Naive thymus-derived CD4-positive, alpha-beta T cell (primary cell): Measurements from ENCODE around the gene FAR2. TPM values are rescaled to one million over a fixed set of nuclear protein-coding genes. Genes with fewer than 3 reads are reported as not detected.
A peak's percentile ranks its signal among the peaks of the same experiment; 100 is the strongest.

Source experiments
- ATAC-seq: fragments of 150-1000 bp; cut with Tn5 transposase; 2 replicates; pipeline ENCODE4 v1.10.0; 2021; ENCODE audit warnings: mild to moderate bottlenecking, moderate library complexity
- CTCF ChIA-PET: fragments of 350-600 bp; sonication (Branson Sonifier 250); formaldehyde crosslinking; loops from one replicate; lab custom pipeline; 2021; ENCODE audit warnings: antibody characterized with exemption; lab: Charles Lee
- POLR2A ChIA-PET: fragments of 350-600 bp; sonication (Branson Sonifier 250); formaldehyde crosslinking; loops from one replicate; lab custom pipeline; 2021; ENCODE audit warnings: antibody characterized with exemption, inconsistent platforms; lab: Charles Lee
- DNase-seq, 9 donors: peaks; one replicate each; pipeline versions ENCODE4 v3.0.0 to v3.0.0-alpha.2; 2020 to 2022; ENCODE audit warnings: mixed read lengths in 1 of 9
- H3K27ac ChIP-seq: one replicate; pipeline ENCODE4 v1.7.0; 2013; ENCODE audit warnings: mild to moderate bottlenecking, low read depth, low read length, moderate library complexity
- H3K27me3 ChIP-seq, 2 donors: one replicate each; pipeline ENCODE4 v1.7.0; 2013; ENCODE audit warnings: low read length in 2 of 2, mild to moderate bottlenecking in 2 of 2, moderate library complexity in 2 of 2; ENCODE audit not compliant: control insufficient read depth in 2 of 2, insufficient read depth in 2 of 2
- H3K36me3 ChIP-seq, 3 experiments: 1 replicate in 2 of 3; 2 replicates in 1 of 3; pipeline ENCODE4 v1.7.0; 2013; ENCODE audit warnings: low read length in 3 of 3, mild to moderate bottlenecking in 3 of 3, moderate library complexity in 1 of 3; ENCODE audit not compliant: insufficient read depth in 3 of 3, control insufficient read depth in 2 of 3
- H3K4me1 ChIP-seq, 2 donors: one replicate each; pipeline ENCODE4 v1.7.0; 2013; ENCODE audit warnings: low read length in 2 of 2, mild to moderate bottlenecking in 2 of 2, moderate library complexity in 1 of 2; ENCODE audit not compliant: control insufficient read depth in 2 of 2, insufficient read depth in 2 of 2
- H3K4me3 ChIP-seq: 2 replicates; pipeline ENCODE4 v1.7.0; 2013; ENCODE audit warnings: mild to moderate bottlenecking, low read length
- H3K9me3 ChIP-seq, 3 experiments: 1 replicate in 2 of 3; 2 replicates in 1 of 3; pipeline ENCODE4 v1.7.0; 2013; ENCODE audit warnings: low read length in 3 of 3; ENCODE audit not compliant: control insufficient read depth in 2 of 3
- H3K27ac Mint-ChIP-seq, 9 donors: one replicate each; pipeline ENCODE4 v1.8.0; 2020 to 2022; ENCODE audit warnings: mixed read lengths in 9 of 9, mild to moderate bottlenecking in 8 of 9, moderate library complexity in 5 of 9, inconsistent platforms in 2 of 9
- H3K27me3 Mint-ChIP-seq, 5 donors: one replicate each; pipeline ENCODE4 v1.8.0; 2021 to 2022; ENCODE audit warnings: mixed read lengths in 5 of 5, mild to moderate bottlenecking in 1 of 5
- H3K36me3 Mint-ChIP-seq, 5 donors: one replicate each; pipeline ENCODE4 v1.8.0; 2020 to 2022; ENCODE audit warnings: mixed read lengths in 5 of 5, mild to moderate bottlenecking in 3 of 5, inconsistent platforms in 1 of 5
- H3K4me1 Mint-ChIP-seq, 7 donors: one replicate each; pipeline ENCODE4 v1.8.0; 2020 to 2022; ENCODE audit warnings: mixed read lengths in 7 of 7, mild to moderate bottlenecking in 3 of 7, inconsistent platforms in 1 of 7
- H3K4me3 Mint-ChIP-seq, 10 donors: one replicate each; pipeline ENCODE4 v1.8.0; 2020 to 2022; ENCODE audit warnings: mild to moderate bottlenecking in 10 of 10, mixed read lengths in 10 of 10, moderate library complexity in 6 of 10, inconsistent platforms in 2 of 10
- H3K9me3 Mint-ChIP-seq, 11 donors: one replicate each; pipeline ENCODE4 v1.8.0; 2020 to 2022; ENCODE audit warnings: mixed read lengths in 11 of 11, mild to moderate bottlenecking in 4 of 11, inconsistent platforms in 1 of 11, moderate library complexity in 1 of 11
- intact Hi-C, 2 donors: fragments of 100-400 bp; cut with micrococcal nuclease; formaldehyde crosslinking; loops; one replicate each; pipeline ENCODE4 v1.15.1; 2023
- polyA plus RNA-seq, 2 donors: library from polyadenylated mRNA; unstranded; fragments of 300-500 nt; fragmentation: Illumina TruSeq; gene quantifications; one replicate each; pipeline ENCODE4 v1.2.3, GENCODE V29; 2021
- total RNA-seq, 6 experiments: library from RNA in 5 of 6; stranded (reverse) in 5 of 6; gene quantifications; 1 replicate in 5 of 6; 2 replicates in 1 of 6; pipeline ENCODE4 v1.2.3 and lab custom pipeline; 2021 to 2026

The FAR2 gene
- total and polyA plus RNA-seq, 7 experiments from 2014 or later, result 1.1 to 11.1 (median 1.9) TPM

GRCh38 chr12:29159661-29160060 lies 10.6 kb downstream of the FAR2 start:
- no peak for ATAC-seq
- Histone ChIP-seq H3K27me3 (no peaks in the 10 kb centered on the region), H3K9me3 (no peaks in the 10 kb centered on the region), H3K4me1 (peaks cover 11 to 14% of the 10 kb centered on the region in 2 donors), H3K4me3 (peak overlapping the region; percentile 1), H3K36me3 (no peaks in the 10 kb centered on the region), H3K27ac (no peak overlapping the region)
- POLR2A ChIA-PET, result no interaction called here
- intact Hi-C loops, result loop anchor here in 1 of 2 donors (10.0 kb wide), 1 partner anchor 155 kb away; no protein-coding TSS in a partner anchor
- CTCF ChIA-PET, result no interaction called here
- H3K9me3 Mint-ChIP-seq, result peaks cover 0 to 23% (median 1%) of the 10 kb centered on the region in 11 donors
- peak overlapping the region in 1 of 9 donors; percentile 14 for H3K27ac Mint-ChIP-seq
- peaks cover 0 to 5% (median 0%) of the 10 kb centered on the region in 5 donors for H3K27me3 Mint-ChIP-seq
- peak overlapping the region in 3 of 10 donors; percentile 5 to 36 (median 29) for H3K4me3 Mint-ChIP-seq
- H3K36me3 Mint-ChIP-seq, result peaks cover 0 to 3% (median 0%) of the 10 kb centered on the region in 5 donors
- H3K4me1 Mint-ChIP-seq, result peaks cover 12 to 24% (median 17%) of the 10 kb centered on the region in 7 donors
- no peak for DNase-seq

DNA sequence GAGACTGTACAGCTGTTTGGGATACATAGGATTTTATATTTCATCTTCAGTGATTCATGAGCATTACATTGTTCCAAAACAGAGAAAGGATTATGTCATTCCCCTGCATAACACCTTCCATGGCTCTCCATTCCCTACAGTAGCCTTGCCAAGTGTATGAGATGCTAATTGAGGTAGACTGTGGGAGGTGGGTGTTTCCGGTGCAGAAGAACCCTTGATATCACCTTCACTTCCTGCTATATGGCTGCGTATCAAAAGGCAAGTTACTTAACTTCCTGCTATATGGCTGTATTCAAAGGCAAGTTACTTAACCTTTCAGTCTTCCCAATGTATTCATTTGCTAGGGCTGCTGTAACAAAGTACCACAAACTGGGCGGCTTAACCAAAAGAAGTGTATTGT lies 11.2 kb downstream of the FAR2 start:
- no peaks in the 10 kb centered on the region for H3K9me3 ChIP-seq
- DNase-seq (peak in 5 of 9 donors; percentile 22 to 31 (median 25)), ATAC-seq (peak; percentile 54)
- peaks cover 12 to 24% (median 17%) of the 10 kb centered on the region in 7 donors for H3K4me1 Mint-ChIP-seq
- no peaks in the 10 kb centered on the region for H3K27me3 ChIP-seq
- no peaks in the 10 kb centered on the region for H3K36me3 ChIP-seq
- POLR2A ChIA-PET, result no interaction called here
- H3K4me1 ChIP-seq, result peaks cover 11 to 14% of the 10 kb centered on the region in 2 donors
- H3K4me3 ChIP-seq, result peak overlapping the region; percentile 1
- CTCF ChIA-PET, result no interaction called here
- H3K27ac Mint-ChIP-seq, result peak overlapping the region in 6 of 9 donors; percentile 14 to 84 (median 63)
- H3K27ac ChIP-seq, result no peak overlapping the region
- peaks cover 0 to 23% (median 1%) of the 10 kb centered on the region in 11 donors for H3K9me3 Mint-ChIP-seq
- intact Hi-C loops, result no loop called here
- H3K36me3 Mint-ChIP-seq, result peaks cover 0 to 3% (median 0%) of the 10 kb centered on the region in 5 donors
- H3K27me3 Mint-ChIP-seq, result peaks cover 0 to 5% (median 0%) of the 10 kb centered on the region in 5 donors
- H3K4me3 Mint-ChIP-seq, result peak overlapping the region in 6 of 10 donors; percentile 0 to 45 (median 28)

GRCh38 chr12:29163146-29163545 lies 14.1 kb downstream of the FAR2 start:
- Histone ChIP-seq H3K36me3 (no peaks in the 10 kb centered on the region), H3K27ac (no peak overlapping the region), H3K4me1 (peaks cover 11 to 14% of the 10 kb centered on the region in 2 donors), H3K27me3 (peaks cover 0 to 3% of the 10 kb centered on the region in 2 donors), H3K9me3 (no peaks in the 10 kb centered on the region), H3K4me3 (no peak overlapping the region)
- Mint-ChIP-seq H3K36me3 (peaks cover 0 to 5% (median 3%) of the 10 kb centered on the region in 5 donors), H3K27ac (no peak overlapping the region), H3K4me1 (peaks cover 12 to 24% (median 19%) of the 10 kb centered on the region in 7 donors), H3K4me3 (no peak overlapping the region), H3K9me3 (peaks cover 0 to 23% (median 1%) of the 10 kb centered on the region in 11 donors), H3K27me3 (peaks cover 0 to 4% (median 0%) of the 10 kb centered on the region in 5 donors)
- ATAC-seq (no peak), DNase-seq (no peak)
- intact Hi-C loops, result no loop called here
- CTCF ChIA-PET, result no interaction called here
- POLR2A ChIA-PET, result no interaction called here

- ChIA-PET CTCF (interaction anchor here (0.7 kb wide), 1 partner anchor 32 kb away, joined by 4 read pairs; no protein-coding TSS in a partner anchor), POLR2A (no interaction called here)
- Histone ChIP-seq H3K27ac (no peak overlapping the region), H3K4me1 (peaks cover 7 to 11% of the 10 kb centered on the region in 2 donors), H3K36me3 (no peaks in the 10 kb centered on the region), H3K4me3 (no peak overlapping the region), H3K27me3 (peaks cover 0 to 3% of the 10 kb centered on the region in 2 donors), H3K9me3 (no peaks in the 10 kb centered on the region)
- ATAC-seq (peak; percentile 91), DNase-seq (no peak)
- Mint-ChIP-seq H3K4me1 (peaks cover 9 to 18% (median 14%) of the 10 kb centered on the region in 7 donors), H3K27me3 (peaks cover 0 to 4% (median 0%) of the 10 kb centered on the region in 5 donors), H3K9me3 (peaks cover 0 to 23% (median 0%) of the 10 kb centered on the region in 11 donors), H3K4me3 (no peak overlapping the region), H3K36me3 (peaks cover 0 to 5% (median 3%) of the 10 kb centered on the region in 5 donors), H3K27ac (peak overlapping the region in 1 of 9 donors; percentile 25)
- intact Hi-C loops, result no loop called here
These were observed 15.7 kb downstream of the FAR2 start for GRCh38 chr12:29164477-29165393.

- ChIA-PET POLR2A (no interaction called here), CTCF (no interaction called here)
- H3K27ac ChIP-seq, result no peak overlapping the region
- Mint-ChIP-seq H3K36me3 (peaks cover 2 to 10% (median 6%) of the 10 kb centered on the region in 5 donors), H3K4me3 (no peak overlapping the region), H3K27ac (peak overlapping the region in 1 of 9 donors; percentile 15), H3K9me3 (no peaks in the 10 kb centered on the region), H3K4me1 (peaks cover 0 to 8% (median 5%) of the 10 kb centered on the region in 7 donors), H3K27me3 (peaks cover 0 to 2% (median 0%) of the 10 kb centered on the region in 5 donors)
- peaks cover 0 to 3% of the 10 kb centered on the region in 2 donors for H3K27me3 ChIP-seq
- intact Hi-C loops, result no loop called here
- H3K9me3 ChIP-seq, result no peaks in the 10 kb centered on the region
- no peaks in the 10 kb centered on the region for H3K36me3 ChIP-seq
- no peaks in the 10 kb centered on the region for H3K4me1 ChIP-seq
- no peak for DNase-seq
- no peak for ATAC-seq
- no peak overlapping the region for H3K4me3 ChIP-seq
These were observed 18.4 kb downstream of the FAR2 start for GRCh38 chr12:29167445-29167844.

DNA sequence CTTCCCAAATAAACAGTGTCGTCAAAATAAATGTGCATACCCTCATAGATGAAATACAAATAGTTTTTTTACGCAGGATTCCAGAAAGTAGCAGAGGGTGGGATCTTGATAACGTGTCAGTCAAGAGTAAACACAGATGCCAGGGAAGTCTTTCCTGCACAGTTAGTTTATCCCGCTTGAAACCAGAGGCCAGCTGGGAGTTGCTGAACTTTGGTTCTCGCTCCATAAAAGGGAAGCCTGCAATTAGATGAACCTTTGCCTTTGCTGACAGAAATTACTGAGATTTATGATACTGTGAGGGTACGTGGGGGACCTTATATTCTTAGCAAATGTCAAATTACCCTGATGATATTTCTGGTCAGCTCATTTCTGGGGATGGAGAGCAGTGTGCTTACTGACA lies 18.9 kb downstream of the FAR2 start:
- no peaks in the 10 kb centered on the region for H3K9me3 ChIP-seq
- H3K27ac ChIP-seq, result no peak overlapping the region
- Mint-ChIP-seq H3K27me3 (peaks cover 0 to 2% (median 0%) of the 10 kb centered on the region in 5 donors), H3K27ac (no peak overlapping the region), H3K4me1 (peaks cover 0 to 8% (median 5%) of the 10 kb centered on the region in 7 donors), H3K9me3 (no peaks in the 10 kb centered on the region), H3K36me3 (peaks cover 2 to 11% (median 8%) of the 10 kb centered on the region in 5 donors), H3K4me3 (no peak overlapping the region)
- DNase-seq (no peak), ATAC-seq (no peak)
- H3K4me1 ChIP-seq, result no peaks in the 10 kb centered on the region
- no peaks in the 10 kb centered on the region for H3K36me3 ChIP-seq
- ChIA-PET CTCF (no interaction called here), POLR2A (no interaction called here)
- intact Hi-C loops, result no loop called here
- no peak overlapping the region for H3K4me3 ChIP-seq
- peaks cover 0 to 3% of the 10 kb centered on the region in 2 donors for H3K27me3 ChIP-seq
